ENCODE measurements around the gene UMODL1.

DNA sequence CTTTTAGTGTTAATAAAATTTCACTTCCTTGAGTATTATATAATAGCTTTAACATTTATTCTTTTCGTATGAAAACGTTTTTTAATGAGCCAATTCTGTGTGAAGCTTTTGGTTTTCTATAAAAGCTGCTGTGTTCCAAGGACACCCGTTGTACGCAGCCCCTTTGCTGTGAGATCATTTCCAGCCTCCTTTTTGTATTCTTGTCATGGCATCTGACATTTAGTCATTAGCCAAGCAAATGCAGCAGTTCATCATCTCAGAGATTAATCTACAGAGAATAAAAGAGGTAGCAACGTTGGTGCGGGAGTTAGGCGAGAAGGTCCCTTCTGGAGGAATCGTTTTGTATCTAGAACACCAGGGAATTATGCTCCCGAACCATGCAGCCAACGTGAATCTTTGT, 1.3 kb upstream of the UMODL1 start:
- TF ChIP-seq POLR2A (IDR thresholded peaks at IDR 0.05; ENCODE audit: low read depth, low read length) = no peak
- TF ChIP-seq POLR2AphosphoS5 (IDR thresholded peaks at IDR 0.05; ENCODE audit: low read depth, low read length) = no peak
- no peak for TF ChIP-seq TAF1 (IDR thresholded peaks at IDR 0.05; ENCODE audit: low read depth, low read length)
